ENCODE results near the gene CDH23. TPM values are rescaled to one million over a fixed set of nuclear protein-coding genes. Genes with fewer than 3 reads are reported as not detected.
A peak's percentile ranks its signal among the peaks of the same experiment; 100 is the strongest.

Gene CDH23
- total RNA-seq, 6 donors from 2014 or later: 4.7 to 29.3 (median 10.4) TPM

DNA sequence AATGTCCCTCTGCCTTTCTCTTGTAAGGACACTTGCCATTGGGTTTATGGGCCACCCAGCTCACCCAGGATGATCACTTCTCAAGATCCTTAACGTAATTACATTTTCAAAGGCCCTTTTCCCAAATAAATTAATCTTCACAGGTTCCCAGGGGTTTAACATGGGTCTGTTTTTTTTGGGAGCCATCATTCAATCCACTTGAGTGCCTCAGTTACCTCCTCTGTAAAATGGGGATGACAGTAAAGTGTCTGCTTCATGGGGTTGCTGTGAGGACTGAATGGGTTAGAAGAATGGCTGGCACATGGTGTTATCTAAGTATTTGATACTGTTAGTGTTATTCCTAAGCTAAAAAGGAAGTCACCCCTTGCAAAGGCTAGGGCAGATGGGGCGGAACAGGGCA lies 315.4 kb downstream of the CDH23 start:
- no peak for ATAC-seq (ENCODE audit: low FRiP score in 2 of 2)
- Histone ChIP-seq H3K27ac (peak overlapping the region in 3 of 4 donors; percentile 84 to 90 (median 86)), H3K27me3 (no peaks in the 10 kb centered on the region), H3K9me3 (no peaks in the 10 kb centered on the region), H3K36me3 (no peaks in the 10 kb centered on the region), H3K4me1 (peaks cover 40 to 62% (median 44%) of the 10 kb centered on the region in 4 donors), H3K4me3 (no peak overlapping the region)
- TF ChIP-seq POLR2A (IDR thresholded peaks at IDR 0.05) (no peak), POLR2AphosphoS5 (IDR thresholded peaks at IDR 0.05) (no peak), EP300 (IDR thresholded peaks at IDR 0.05) (no peak)
- TF ChIP-seq, protein P1, sequence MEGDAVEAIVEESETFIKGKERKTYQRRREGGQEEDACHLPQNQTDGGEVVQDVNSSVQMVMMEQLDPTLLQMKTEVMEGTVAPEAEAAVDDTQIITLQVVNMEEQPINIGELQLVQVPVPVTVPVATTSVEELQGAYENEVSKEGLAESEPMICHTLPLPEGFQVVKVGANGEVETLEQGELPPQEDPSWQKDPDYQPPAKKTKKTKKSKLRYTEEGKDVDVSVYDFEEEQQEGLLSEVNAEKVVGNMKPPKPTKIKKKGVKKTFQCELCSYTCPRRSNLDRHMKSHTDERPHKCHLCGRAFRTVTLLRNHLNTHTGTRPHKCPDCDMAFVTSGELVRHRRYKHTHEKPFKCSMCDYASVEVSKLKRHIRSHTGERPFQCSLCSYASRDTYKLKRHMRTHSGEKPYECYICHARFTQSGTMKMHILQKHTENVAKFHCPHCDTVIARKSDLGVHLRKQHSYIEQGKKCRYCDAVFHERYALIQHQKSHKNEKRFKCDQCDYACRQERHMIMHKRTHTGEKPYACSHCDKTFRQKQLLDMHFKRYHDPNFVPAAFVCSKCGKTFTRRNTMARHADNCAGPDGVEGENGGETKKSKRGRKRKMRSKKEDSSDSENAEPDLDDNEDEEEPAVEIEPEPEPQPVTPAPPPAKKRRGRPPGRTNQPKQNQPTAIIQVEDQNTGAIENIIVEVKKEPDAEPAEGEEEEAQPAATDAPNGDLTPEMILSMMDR (IDR thresholded peaks at IDR 0.05): no peak
- 77 to 80% methylated on average over 2 of the region's 2 CpGs for WGBS, 2 donors
- DNase-seq: no peak

DNA sequence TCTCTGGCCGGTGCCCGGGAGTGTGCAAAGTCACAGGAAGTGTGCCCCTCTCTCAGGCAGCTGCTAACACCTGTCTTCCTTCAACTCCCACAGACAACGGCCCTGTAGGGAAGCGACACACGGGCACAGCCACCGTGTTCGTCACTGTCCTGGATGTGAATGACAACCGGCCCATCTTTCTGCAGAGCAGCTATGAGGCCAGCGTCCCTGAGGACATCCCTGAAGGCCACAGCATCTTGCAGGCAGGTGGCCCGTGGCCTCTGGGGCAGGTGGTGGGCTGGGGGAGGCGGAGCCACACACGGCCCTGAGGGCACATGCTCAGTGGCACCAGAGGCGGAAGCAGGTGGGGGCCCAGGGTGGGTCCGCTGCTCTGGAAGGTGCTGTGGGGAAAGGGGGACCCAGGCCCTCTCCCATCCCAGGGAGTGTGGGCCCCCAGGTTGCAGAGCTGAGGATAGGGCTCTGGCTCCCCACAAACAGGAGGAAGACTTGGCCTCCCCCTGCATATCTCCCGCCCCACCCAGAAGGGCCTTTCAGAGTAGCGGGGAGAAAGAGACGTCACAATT lies 315.9 kb downstream of the CDH23 start:
- no peaks in the 10 kb centered on the region for H3K9me3 ChIP-seq
- ATAC-seq (ENCODE audit: low FRiP score in 2 of 2) (peak in 1 of 2 donors; percentile 1), DNase-seq (peak in 1 of 2 donors; percentile 82)
- no peaks in the 10 kb centered on the region for H3K36me3 ChIP-seq
- WGBS, 2 donors: 17 to 61% methylated on average over 5 to 17 of the region's 17 CpGs
- TF ChIP-seq EP300 (IDR thresholded peaks at IDR 0.05) (no peak), POLR2A (IDR thresholded peaks at IDR 0.05) (no peak), POLR2AphosphoS5 (IDR thresholded peaks at IDR 0.05) (no peak)
- TF ChIP-seq, protein P1 (IDR thresholded peaks at IDR 0.05): no peak
- H3K4me1 ChIP-seq: peaks cover 40 to 66% (median 45%) of the 10 kb centered on the region in 4 donors
- H3K4me3 ChIP-seq: no peak overlapping the region
- H3K27me3 ChIP-seq: no peaks in the 10 kb centered on the region
- peak overlapping the region; percentile 74 to 90 (median 85) for H3K27ac ChIP-seq

DNA sequence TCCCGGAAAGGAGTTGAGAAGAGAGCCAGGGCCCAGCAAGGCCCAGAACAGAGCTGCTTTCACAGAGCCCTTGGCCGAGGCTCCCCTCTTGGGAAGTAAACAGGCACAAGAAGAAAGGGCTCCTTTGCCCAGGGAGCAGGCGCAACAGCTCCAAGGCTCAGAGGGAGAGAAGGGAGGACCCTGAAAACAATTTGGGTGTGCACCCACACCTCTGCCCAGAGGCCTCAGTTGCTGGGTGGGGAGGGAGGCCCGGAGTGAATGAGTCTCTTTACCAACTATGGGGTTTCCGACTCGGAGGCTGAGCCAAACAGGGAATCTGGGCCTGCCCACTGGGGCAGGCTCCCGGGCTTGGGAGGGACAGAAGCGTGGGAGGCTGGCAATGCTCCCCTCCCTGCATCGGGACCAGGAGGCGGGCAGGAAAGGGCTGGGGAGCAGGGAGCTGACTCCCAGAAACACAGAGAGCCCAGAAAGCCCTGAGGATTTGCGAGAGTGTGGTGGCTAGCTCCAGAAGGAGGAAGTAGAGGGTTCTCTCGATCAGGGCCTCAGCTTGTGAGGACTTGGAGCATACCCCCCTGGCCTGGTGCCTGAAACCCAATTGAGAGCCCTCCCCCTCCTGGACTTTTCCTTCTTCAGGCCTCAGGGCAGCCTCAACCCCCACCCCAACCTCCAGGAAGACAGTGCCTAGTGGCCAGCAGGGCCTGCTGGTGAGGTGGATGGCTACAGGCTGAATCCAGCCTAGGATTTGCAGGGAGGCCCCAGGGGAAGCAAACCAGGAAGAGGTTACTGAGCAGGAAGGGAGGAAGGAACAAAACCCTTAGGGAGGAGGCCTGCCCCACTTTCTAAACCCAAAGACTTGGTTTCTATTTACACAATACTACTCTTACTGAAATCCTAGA lies 316.7 kb downstream of the CDH23 start:
- ATAC-seq (ENCODE audit: low FRiP score in 2 of 2) (peak; percentile 70 to 83), DNase-seq (peak; percentile 70 to 74)
- peaks cover 40 to 59% (median 44%) of the 10 kb centered on the region in 4 donors for H3K4me1 ChIP-seq
- 7 to 24% methylated on average over 3 to 12 of the region's 12 CpGs for WGBS, 2 donors
- no peak for TF ChIP-seq EP300 (IDR thresholded peaks at IDR 0.05)
- TF ChIP-seq POLR2AphosphoS5 (IDR thresholded peaks at IDR 0.05): peak in 1 of 2 donors; percentile 6
- TF ChIP-seq, protein P1 (IDR thresholded peaks at IDR 0.05): peak in 2 of 6 experiments; percentile 16 to 30
- peak in 1 of 4 donors; percentile 38 for TF ChIP-seq POLR2A (IDR thresholded peaks at IDR 0.05)
- H3K9me3 ChIP-seq: no peaks in the 10 kb centered on the region
- no peak overlapping the region for H3K4me3 ChIP-seq
- H3K27ac ChIP-seq: peak overlapping the region; percentile 74 to 90 (median 85)
- no peaks in the 10 kb centered on the region for H3K36me3 ChIP-seq
- no peaks in the 10 kb centered on the region for H3K27me3 ChIP-seq

DNA sequence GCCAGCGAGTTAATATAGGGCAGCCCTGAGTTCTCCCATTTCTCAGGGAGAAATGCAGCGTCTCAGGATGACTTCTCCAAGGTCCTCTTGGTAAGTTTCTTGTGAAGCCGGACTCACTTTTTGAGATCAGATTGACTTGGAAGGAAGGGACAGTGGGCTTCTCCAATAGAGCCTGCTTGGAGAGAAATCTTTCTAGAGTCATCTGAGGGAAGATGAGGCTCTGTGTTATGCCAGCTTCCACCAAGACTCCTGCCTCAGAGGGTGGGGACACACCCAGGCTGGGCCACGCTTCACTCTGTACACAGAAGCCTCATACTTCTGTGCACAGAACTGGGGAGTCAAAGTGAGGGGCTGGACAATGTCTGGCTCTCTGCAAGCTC lies 317.3 kb downstream of the CDH23 start:
- H3K4me1 ChIP-seq: peaks cover 40 to 54% (median 45%) of the 10 kb centered on the region in 4 donors
- peak overlapping the region in 1 of 4 donors; percentile 1 for H3K4me3 ChIP-seq
- DNase-seq (no peak), ATAC-seq (ENCODE audit: low FRiP score in 2 of 2) (peak in 1 of 2 donors; percentile 10)
- 47 to 70% methylated on average over 4 of the region's 4 CpGs for WGBS, 2 donors
- no peaks in the 10 kb centered on the region for H3K27me3 ChIP-seq
- H3K27ac ChIP-seq: peak overlapping the region; percentile 74 to 90 (median 85)
- no peaks in the 10 kb centered on the region for H3K9me3 ChIP-seq
- TF ChIP-seq, protein P1 (IDR thresholded peaks at IDR 0.05): no peak
- TF ChIP-seq EP300 (IDR thresholded peaks at IDR 0.05): no peak
- TF ChIP-seq POLR2A (IDR thresholded peaks at IDR 0.05): no peak
- no peak for TF ChIP-seq POLR2AphosphoS5 (IDR thresholded peaks at IDR 0.05)
- H3K36me3 ChIP-seq: no peaks in the 10 kb centered on the region

All from upper lobe of left lung (tissue), 6 donors.